Adrenal gland (tissue), 12 donors: ENCODE results near the gene OR13H1. TPM values are rescaled to one million over a fixed set of nuclear protein-coding genes. Genes with fewer than 3 reads are reported as not detected.

Experiments
- DNase-seq, 7 donors: peaks; one replicate each; pipeline ENCODE4 v3.0.0-alpha.2; 2019 to 2020
- H3K27ac ChIP-seq, 5 donors: fragments of 200-600 bp; sonication (generic) in 4 of 5; 1 replicate in 3 of 5; 2 replicates in 2 of 5; pipeline versions ENCODE4 v1.5.1 to v1.8.0; 2016 to 2020; ENCODE audit warnings: mild to moderate bottlenecking in 1 of 5
- H3K27me3 ChIP-seq: fragments of 200-600 bp; 2 replicates; pipeline ENCODE4 v1.8.0; 2021
- H3K36me3 ChIP-seq, 2 donors: fragments of 200-600 bp; replicated peaks in 1 of 2; 1 replicate in 1 of 2; 2 replicates in 1 of 2; pipeline versions ENCODE4 v1.5.1 to v1.8.0; 2018 to 2022
- H3K4me1 ChIP-seq, 2 donors: fragments of 200-600 bp; replicated peaks in 1 of 2; 1 replicate in 1 of 2; 2 replicates in 1 of 2; pipeline versions ENCODE4 v1.5.1 to v1.8.0; 2018 to 2021
- H3K4me3 ChIP-seq, 4 donors: fragments of 200-600 bp; sonication (generic) in 3 of 4; one replicate each; pipeline ENCODE4 v1.5.1; 2016 to 2018
- H3K9me3 ChIP-seq, 3 donors: fragments of 200-600 bp; sonication (generic) in 1 of 3; replicated peaks in 1 of 3; 1 replicate in 2 of 3; 2 replicates in 1 of 3; pipeline versions ENCODE4 v1.5.1 to v1.8.0; 2016 to 2021
- CTCF ChIP-seq, 6 experiments: fragments of 450-650 bp in 4 of 6; fragments of 200-600 bp in 2 of 6; sonication (generic) in 1 of 6; IDR thresholded peaks; 1 replicate in 5 of 6; 2 replicates in 1 of 6; pipeline versions ENCODE4 v1.5.1 to v1.8.0; 2016 to 2021; ENCODE audit warnings: antibody characterized with exemption in 6 of 6, mild to moderate bottlenecking in 2 of 6, moderate library complexity in 1 of 6
- POLR2A ChIP-seq, 2 donors: fragments of 450-650 bp; IDR thresholded peaks; one replicate each; pipeline ENCODE4 v1.6.1; 2017; ENCODE audit warnings: antibody characterized with exemption in 2 of 2, mild to moderate bottlenecking in 2 of 2, moderate library complexity in 1 of 2
- WGBS, 4 donors: extraction: QIAGEN DNeasy Blood & Tissue Kit in 2 of 4; methylation state at CpG; one replicate each; pipeline versions ENCODE4 v1.1.5 to v1.1.7; 2013 to 2017; 5-methylcytosine and 5-hydroxymethylcytosine counted together
- intact Hi-C, 2 donors: fragments of 100-400 bp; cut with DNase I; formaldehyde crosslinking; loops; one replicate each; pipeline versions ENCODE4 v1.14.1 to v1.15.0; 2022 to 2023
- polyA plus RNA-seq, 3 donors: library from polyadenylated mRNA; stranded (reverse); fragments of 200-250 nt in 2 of 3; fragments of 350-450 nt in 1 of 3; fragmentation: Illumina TruSeq in 1 of 3; extraction: RNeasy Lipid Tissue Mini Kit (QIAGEN cat#74804) in 1 of 3; gene quantifications; one replicate each; pipeline ENCODE4 v1.2.3, GENCODE V29; 2013 to 2014
- total RNA-seq, 9 donors: library from RNA; depleted of rRNA in 4 of 9; stranded (reverse); fragments of >200 nt in 4 of 9; fragments of 120-200 nt in 1 of 9; fragmentation: NEBNext Ultra II Directional in 1 of 9; extraction: Animal tissue kit (Norgen Biotek cat#: 25700) in 1 of 9; gene quantifications; one replicate each; pipeline versions ENCODE4 v1.1.0 to v1.2.4, GENCODE V29; 2013 to 2023
- donor health status: healthy with polysubstance abuse.
- donor health status: Bipolar disorder and iron deficiency.
- donor health status: DM: yes; HTN: yes; CAD: no.
- donor health status: DM: no; HTN: no; CAD: no.
- donor health status: DM: no; HTN: no; CAD: no.
- donor health status: DM: yes; HTN: yes; CAD: no.

Gene OR13H1
- total and polyA plus RNA-seq, 12 donors = not detected

GRCh38 chrX:131565909-131566308, 22.0 kb downstream of the OR13H1 start:
- Histone ChIP-seq H3K27ac (no peak overlapping the region), H3K4me3 (no peak overlapping the region), H3K4me1 (no peaks in the 10 kb centered on the region), H3K9me3 (no peaks in the 10 kb centered on the region), H3K27me3 (peaks cover 19% of the 10 kb centered on the region), H3K36me3 (no peaks in the 10 kb centered on the region)
- TF ChIP-seq POLR2A (IDR thresholded peaks at IDR 0.05) = no peak
- no peak for TF ChIP-seq CTCF (IDR thresholded peaks at IDR 0.05)
- no peak for DNase-seq
- intact Hi-C loops = no loop called here
- 42 to 48% (median 45%) methylated on average over 4 of the region's 4 CpGs for WGBS, 4 donors

- intact Hi-C loops = no loop called here
- no peak for DNase-seq
- no peaks in the 10 kb centered on the region for H3K9me3 ChIP-seq
These were observed 27.5 kb downstream of the OR13H1 start for GRCh38 chrX:131571348-131571747.

GRCh38 chrX:131572372-131573014, 28.6 kb downstream of the OR13H1 start:
- Histone ChIP-seq H3K27ac (no peak overlapping the region), H3K27me3 (peaks cover 11% of the 10 kb centered on the region), H3K4me1 (no peaks in the 10 kb centered on the region), H3K36me3 (no peaks in the 10 kb centered on the region), H3K4me3 (no peak overlapping the region), H3K9me3 (no peaks in the 10 kb centered on the region)
- intact Hi-C loops = no loop called here
- no peak for DNase-seq
- 37 to 56% (median 52%) methylated on average over 5 of the region's 5 CpGs for WGBS, 4 donors
- no peak for TF ChIP-seq CTCF (IDR thresholded peaks at IDR 0.05)
- no peak for TF ChIP-seq POLR2A (IDR thresholded peaks at IDR 0.05)

More at GRCh38 chrX:131571348-131571747, 27.5 kb downstream of the OR13H1 start:
- Histone ChIP-seq H3K36me3 (no peaks in the 10 kb centered on the region), H3K27me3 (peaks cover 11% of the 10 kb centered on the region), H3K4me1 (no peaks in the 10 kb centered on the region), H3K27ac (no peak overlapping the region), H3K4me3 (no peak overlapping the region)
- TF ChIP-seq CTCF (IDR thresholded peaks at IDR 0.05) (no peak), POLR2A (IDR thresholded peaks at IDR 0.05) (no peak)

- Histone ChIP-seq H3K9me3 (no peaks in the 10 kb centered on the region), H3K36me3 (no peaks in the 10 kb centered on the region), H3K27ac (no peak overlapping the region), H3K4me3 (no peak overlapping the region), H3K27me3 (peaks cover 11% of the 10 kb centered on the region), H3K4me1 (no peaks in the 10 kb centered on the region)
- TF ChIP-seq POLR2A (IDR thresholded peaks at IDR 0.05) = no peak
- no peak for TF ChIP-seq CTCF (IDR thresholded peaks at IDR 0.05)
- intact Hi-C loops = no loop called here
- DNase-seq = no peak
These were observed 33.5 kb downstream of the OR13H1 start for GRCh38 chrX:131577413-131577812.
